Stimulated activated CD8-positive, alpha-beta memory T cell treated with anti-CD3 and anti-CD28 coated beads, Interleukin-4, amount 100 ng/mL, for 4 hours (primary cell): ENCODE results near the gene IFRD2.
"Not testable (repeated sequence)": the region's sequence is repeated elsewhere in the genome, so short reads cannot be mapped to it uniquely, and the experiment has no call there.

ENCODE experiments used
- DNase-seq, 2 donors: peaks; one replicate each; pipeline ENCODE4 v3.0.0-alpha.2; 2020; ENCODE audit warnings: low read depth in 2 of 2, low spot score in 1 of 2

Gene IFRD2

DNA sequence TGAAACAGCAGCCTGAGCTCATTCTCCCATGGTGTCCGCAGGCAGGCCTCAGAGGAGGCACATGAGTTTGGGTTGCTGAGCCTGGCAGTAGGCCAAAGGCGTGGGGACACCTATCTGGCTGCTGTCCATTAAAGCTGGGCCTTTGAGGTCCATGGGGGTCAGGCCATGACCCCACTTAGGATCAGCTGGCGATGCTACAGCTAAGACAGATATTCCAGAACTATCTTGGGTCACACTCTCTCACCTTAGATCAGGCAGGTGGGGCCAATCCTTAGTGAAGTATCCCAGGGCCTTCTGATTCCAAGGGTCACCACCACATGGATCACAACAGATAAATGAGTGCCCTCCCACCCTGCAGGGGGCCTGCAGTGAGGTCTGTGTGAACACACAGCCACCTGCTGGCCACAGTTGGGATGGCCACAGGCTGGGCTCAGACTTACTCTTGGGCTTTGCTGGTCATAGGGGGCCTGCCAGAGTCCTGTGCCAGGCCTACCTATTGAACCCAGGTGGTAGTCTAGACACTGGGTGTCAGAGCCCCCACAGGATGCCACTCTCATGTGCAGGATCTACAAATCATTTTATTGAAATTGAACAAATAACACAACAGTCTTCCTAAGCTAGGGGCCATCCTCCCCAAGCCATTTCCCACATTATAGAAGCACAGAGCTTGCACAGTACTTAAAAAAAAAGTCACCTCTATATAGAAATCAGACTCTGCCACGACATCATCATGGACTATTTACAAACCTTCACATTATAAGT lies 32.3 kb upstream of the IFRD2 start:
- DNase-seq, result peak in 1 of 2 donors; percentile 33

DNA sequence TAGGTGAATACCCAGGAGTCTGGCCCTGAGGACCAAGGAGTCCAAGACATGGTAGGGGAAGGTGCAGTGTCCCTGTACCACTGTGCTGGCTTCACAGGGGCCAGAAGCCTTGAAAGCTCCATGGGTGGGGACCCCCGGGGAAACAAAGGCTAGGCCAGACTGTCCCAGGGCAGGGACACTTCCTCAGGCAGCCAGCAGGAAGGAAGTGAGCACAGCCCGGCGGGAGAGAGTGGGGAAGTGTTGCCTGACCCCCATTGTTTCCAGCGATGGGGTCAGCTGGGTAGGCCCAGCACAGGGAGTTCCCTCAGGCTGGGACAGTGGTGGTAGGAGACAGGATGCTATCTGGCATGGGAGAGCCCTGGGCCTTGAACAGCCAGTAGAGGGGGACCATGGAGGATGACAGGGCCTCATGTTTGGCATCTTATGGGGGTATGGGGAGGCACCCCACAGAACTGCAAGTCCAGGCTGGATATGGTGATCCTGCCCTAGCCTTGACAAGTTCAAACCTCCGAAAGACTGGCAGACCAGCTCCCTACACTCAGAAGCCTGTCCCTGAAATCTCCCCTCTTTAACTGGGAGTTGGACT lies 31.5 kb upstream of the IFRD2 start:
- DNase-seq, result no peak

DNA sequence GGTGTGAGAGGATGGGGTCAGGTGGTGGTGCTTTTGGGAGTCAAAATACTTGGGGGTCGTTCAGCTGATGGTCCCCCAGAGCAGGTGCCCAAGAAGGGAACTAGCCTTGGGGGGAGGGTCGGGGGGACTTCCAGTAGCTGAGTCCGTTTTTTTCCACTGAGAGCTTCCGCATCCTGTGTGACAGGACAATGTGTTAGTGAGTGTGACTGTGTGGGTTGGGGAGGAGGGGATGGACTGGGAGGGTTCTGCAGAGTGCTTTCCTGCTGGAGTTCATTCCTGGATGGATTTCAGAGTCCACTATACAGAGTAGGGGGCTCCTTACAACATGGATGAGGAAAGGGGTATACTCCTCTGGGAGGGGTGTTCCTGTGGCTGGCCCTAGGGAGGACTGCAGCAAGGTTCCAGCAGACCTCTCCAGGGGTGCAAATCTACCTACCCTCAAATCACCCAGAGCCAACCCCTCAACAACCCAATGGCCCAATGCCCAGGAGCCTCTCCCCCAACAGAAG lies 30.9 kb upstream of the IFRD2 start:
- no peak for DNase-seq

DNA sequence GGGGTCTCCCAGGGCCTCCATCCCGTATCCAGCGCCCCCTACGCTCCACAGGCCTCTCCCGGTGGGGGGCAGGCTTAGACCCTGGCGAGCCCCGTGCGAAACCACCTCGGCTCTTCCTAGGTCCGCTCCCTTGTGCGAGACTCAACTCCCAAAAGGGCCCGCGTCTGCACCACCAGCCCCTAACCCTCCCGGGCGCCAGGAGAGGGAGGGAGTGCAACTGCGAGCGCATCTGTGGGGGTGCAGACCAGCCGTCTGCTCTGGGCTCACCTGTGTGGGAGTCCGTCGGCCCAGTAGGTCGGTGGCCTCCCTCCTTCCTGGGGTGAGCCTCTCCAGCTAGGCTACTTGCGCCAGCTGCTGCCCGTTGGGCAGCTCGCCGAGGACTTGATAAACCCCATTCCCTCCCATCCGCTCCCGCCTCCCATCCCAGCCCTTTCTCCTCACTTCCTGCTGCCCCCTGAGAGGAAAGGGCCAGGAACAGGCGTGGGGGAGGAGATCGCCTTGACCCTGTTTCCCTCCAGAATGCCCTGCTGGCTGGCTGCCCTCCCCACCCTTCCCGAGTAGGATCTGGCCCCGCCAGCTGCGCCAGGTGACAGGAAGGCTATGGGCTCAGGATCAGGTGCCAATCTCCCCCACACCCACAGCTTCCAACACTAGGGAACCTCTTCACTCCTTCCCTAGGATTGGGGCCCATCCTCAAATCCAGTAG lies 30.3 kb upstream of the IFRD2 start, which contains the start of gene HYAL2:
TSS of gene HYAL2 (minus strand) at position 360 of the 706 bp plus-strand sequence. CDS start 2,256 bp downstream, outside the sequence.
- no peak for DNase-seq

DNA sequence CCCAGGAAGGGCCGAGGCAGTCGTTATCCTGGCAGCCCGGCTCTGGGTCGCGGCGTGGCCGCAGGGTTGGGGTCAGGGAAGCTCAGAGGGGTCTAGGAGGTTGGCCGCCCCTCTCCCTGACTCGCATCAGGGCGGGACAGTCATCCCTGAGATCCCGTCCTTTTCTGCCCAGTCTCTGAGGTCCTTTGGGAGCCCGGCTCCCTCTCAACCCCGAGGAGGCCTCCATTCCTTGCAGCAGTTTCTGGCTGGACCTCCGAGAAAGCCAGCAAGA lies 29.8 kb upstream of the IFRD2 start:
- no peak for DNase-seq

DNA sequence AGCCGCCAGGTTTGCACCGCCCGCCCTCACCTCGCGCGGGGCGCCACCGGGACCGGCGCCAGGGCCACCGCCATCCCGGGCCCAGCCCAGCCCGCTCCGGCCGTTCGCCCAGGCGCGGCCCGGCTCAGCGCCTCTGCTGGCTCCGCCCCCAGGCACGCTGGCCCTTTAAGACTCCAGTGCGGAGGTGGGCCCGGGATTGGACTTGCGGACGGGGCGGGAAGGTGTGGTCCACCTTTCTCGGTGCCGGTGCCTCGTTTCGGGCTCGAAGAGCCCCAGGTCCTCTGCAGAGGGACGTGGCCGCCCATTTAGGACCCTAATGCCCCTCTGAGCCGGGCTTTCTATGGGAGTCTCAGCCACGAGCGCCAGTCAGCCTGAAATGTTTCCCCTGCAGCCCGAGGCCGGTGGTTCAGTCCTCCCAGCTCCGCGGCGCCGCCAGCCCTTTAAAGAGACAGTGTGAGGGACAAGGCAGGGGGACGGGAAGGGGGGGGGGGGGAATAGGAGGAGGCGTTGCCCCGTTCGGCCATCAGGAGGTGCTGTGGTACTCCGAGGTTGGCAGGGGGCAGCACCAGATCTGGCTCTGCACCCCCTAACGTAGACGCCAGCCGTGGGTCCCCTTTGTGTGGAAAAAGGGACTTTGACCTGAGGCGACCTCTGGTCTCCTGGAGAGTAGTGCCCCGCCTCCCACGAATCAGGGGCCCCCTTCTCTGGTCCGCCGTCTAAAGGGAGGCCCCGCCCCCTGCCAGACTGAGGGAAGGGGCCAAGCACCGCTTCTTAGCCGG lies 29.3 kb upstream of the IFRD2 start:
- peak; percentile 59 to 65 for DNase-seq

DNA sequence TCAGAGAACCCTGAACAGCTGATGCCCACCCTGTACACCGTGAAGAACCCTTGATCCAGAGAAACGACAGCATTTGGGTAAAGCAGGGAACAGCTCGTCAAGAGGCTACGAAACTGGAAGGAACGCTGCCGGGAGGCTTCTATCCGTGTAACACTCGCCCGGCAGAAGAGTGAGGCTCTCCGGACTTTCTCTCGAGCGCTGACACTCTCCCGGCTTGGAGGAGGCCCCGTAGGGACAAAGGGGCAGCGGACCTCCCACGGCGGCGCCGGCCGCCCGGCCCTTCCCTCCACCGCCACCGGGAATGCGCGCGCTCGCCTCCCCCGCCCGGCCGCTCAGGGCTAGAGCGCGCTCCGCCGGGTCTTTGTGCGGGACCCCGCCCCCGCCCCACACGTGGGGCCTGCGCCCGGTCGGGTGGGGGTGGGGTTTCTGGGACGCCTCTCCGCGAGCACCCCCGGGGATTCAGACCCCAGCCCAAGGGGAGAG lies 28.7 kb upstream of the IFRD2 start:
- DNase-seq, result peak in 1 of 2 donors; percentile 35

DNA sequence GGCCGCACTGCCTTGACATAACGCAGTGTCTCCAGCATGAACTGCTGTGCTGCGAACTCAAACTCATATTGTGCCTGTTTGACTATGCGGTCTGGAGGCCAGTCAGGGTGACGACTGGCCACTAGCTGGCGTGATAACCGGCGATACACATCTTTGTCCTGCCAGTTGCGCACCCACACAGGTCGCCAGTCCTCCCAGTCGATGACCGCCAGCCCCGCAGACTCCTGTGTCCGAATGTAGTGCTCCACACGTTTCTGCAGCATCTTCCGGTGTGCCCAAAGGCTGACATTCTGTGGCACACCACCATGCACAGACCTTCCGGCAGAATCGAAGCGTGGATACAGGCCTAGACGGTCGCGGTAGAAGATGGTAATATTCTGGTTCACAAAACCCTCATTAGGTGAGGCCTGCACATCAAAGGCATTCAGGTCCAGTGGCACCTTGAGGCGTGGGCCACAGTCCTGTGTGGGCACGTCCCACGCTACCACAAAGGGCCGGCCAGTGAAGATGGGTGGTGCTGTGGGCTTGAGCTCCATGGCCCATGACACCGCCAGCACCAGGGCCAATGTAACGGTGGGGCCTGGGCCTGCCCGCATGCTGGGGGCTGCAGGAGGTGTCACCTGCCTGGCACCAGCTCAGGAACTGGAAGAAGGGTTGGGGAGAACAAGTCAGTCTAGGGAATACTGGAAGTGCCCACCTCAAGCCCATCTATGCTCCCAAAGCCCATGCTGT lies 27.8 kb upstream of the IFRD2 start:
- no peak for DNase-seq

DNA sequence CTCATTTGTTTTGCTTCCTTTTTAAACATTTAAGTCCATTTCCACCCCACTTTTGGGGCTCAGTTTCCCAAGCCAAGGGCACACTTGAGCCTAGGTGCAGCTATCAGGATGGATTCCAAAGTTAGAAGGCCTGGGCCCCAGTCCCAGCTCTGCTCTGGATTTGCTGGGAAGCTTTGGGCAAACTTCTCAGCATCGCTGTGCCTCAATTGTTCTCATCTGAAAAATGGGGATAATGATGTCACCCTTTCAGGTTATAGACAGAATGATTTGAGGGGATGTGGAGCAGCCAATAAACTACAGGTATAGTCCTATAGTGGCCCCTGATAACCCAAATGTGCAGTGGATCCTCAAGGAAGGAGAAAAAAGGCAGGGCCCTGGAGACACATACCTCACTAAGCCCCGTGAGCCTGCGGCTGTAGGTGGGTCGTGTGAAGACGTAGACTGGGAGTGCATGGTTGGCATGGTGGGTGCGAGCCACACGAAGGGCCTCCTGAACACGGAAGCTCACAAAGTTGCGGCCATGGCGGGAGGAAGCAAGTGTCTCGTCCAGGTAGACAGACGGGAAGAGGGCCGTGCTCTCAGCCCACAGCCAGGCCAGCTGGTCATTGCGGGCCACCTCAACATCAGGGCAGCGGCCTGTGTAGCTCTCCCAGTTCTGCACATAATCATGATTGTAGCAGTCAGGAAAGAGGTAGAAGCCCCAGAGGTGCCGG lies 27.1 kb upstream of the IFRD2 start:
- DNase-seq, result no peak

DNA sequence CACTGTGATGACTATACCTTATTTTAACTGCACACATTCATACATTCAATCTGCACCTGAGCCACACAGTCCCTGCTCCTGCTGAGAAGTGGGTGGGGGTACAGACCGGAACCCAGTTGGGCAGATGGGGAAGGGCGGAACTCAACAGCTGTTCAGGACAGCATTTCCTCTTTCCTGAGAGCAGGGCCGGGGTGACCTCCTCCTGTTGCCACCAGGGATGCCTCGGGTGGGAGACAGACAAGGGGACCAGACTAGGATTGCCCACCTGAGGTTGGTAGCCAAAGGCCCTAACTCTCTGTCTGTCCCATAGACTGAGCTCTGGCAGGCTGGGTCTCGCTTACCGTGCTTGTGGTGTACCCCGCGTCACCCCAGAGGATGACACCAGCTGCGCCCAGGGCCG lies 26.4 kb upstream of the IFRD2 start:
- DNase-seq, result no peak

DNA sequence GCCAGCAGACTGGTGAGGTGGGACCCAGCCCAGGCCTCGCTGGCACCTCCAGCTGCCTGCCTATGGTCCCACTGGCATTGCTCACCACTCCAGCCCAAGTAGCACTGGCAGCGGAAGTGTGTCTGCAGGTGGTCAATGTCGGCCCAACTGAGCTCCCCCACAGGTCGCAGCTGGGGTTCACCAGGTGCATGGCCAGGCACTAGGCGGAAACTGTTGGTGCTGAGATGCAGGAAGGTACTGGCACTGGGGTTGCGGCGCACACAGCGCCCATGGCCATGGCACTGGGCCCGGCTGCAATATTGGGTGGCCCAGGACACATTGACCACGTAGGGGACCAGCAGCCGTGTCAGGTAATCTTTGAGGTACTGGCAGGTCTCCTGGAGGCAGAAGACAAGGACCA lies 25.9 kb upstream of the IFRD2 start:
- DNase-seq, result no peak

DNA sequence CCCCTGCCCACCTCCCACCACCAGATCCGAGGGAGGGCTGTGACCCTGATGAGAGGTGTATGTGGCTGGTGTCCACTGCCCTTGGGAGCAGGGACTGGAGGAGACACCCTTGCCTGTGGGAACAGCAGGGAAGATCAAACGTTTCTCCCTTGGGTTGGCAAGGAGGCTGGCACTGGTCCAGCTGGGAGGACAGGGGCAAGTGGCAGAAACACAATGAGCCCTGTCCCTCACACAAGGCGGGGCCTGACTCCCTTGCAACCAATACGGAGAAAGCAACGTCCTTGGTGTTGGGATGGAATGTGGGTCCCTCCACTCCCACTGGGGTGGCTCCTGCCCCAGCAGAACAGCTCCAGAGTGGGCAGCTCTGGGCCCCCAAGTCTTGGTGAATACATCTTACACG lies 25.1 kb upstream of the IFRD2 start:
- no peak for DNase-seq

DNA sequence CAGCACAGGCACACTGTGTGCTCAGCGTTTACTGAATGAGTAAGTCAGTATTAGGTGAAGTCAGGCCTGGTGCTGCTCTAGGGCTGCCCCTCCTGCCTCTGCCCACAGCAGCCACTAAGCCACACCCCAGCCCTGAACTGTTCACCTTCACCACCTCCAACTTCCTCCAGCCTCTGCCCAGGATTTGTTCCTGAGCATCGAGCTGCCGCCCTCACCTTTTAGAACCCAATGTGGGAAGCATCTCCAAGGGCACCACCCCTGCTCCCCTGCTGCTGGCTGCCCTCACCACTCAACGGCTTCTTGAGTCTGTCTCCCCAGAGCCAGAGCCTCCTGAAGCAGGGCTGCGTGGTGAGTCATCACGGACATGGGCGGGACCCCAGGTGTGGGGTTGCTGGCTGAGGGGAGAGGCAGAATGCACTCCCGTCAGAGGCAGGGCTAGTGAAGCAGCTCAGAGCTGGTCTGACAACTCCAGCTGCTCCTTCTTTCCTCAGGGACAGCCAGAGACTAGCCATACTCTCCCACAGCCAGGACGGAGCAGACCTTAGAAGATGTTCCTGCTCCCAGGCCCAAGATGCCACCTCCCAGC lies 24.5 kb upstream of the IFRD2 start:
- DNase-seq, result peak; percentile 59 to 63

DNA sequence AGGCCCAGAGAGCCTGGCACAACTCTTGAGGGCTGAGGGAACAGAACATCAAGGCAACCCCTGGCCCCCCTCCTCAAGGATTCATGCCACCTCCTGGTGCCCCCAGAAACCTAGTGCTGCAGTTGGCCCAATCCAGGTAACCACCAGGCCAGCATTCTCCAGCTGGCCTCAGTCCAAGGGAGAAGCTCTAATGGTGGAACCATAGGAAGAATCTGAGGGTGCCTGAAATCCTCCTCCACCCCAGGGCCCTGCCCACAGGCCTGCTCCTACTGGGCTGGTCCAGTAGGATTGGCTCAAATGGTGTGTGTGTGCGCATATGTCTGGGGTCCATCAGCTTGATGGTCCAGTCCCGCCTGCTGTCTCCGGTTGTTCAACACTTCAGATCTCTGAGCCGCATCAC lies 22.6 kb upstream of the IFRD2 start:
- no peak for DNase-seq

DNA sequence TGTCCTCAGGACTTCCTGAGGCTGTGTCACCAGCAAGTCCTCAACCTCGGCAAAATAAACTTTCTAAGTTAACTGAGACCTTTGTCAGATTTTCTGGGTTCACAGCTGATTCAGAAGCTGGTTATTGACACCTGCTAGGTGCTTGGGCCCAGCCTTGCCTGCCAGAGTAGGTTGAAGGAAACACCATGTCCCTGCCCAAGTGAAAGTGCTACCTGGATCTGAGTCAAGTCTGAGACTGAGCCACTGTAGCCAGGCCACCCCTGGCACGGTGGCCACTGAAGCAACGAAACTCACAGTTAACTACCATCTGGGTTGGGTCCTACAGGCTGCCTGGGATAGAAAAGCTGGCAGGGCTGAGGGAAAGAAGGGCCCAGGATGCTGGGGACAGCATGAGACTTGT lies 22.1 kb upstream of the IFRD2 start:
- DNase-seq, result no peak

DNA sequence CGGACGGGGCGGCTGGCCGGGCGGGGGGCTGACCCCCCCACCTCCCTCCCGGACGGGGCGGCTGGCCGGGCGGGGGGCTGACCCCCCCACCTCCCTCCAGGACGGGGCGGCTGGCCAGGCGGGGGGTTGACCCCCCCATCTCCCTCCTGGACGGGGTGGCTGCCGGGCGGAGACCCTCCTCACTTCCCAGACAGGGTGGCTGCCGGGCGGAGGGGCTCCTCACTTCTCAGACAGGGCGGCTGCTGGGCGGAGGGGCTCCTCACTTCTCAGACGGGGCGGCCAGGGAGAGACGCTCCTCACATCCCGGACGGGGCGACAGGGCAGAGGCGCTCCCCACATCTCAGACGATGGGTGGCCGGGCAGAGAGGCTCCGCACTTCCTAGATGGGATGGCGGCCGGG lies 19.8 kb upstream of the IFRD2 start:
- DNase-seq, result not testable (repeated sequence)

DNA sequence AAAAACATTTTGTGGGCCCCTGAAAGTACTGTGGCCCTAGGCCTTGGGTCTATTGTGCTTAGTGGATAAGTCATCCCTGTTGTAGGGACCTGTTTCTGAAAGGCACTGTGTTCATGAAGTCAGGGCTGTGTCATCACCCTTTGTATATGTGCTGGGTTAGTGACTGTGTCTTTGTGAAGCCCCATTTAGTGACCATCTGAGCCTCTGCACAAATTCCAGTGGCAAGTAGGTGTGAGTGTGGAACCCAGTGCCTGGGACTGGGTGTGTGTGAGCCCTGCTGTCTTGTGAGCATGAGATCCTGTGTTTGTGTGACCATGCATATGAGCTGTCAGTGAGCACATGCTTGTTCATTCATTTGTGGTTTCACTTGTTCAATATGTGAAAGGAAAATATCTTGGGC lies 12.4 kb upstream of the IFRD2 start:
- DNase-seq, result no peak

DNA sequence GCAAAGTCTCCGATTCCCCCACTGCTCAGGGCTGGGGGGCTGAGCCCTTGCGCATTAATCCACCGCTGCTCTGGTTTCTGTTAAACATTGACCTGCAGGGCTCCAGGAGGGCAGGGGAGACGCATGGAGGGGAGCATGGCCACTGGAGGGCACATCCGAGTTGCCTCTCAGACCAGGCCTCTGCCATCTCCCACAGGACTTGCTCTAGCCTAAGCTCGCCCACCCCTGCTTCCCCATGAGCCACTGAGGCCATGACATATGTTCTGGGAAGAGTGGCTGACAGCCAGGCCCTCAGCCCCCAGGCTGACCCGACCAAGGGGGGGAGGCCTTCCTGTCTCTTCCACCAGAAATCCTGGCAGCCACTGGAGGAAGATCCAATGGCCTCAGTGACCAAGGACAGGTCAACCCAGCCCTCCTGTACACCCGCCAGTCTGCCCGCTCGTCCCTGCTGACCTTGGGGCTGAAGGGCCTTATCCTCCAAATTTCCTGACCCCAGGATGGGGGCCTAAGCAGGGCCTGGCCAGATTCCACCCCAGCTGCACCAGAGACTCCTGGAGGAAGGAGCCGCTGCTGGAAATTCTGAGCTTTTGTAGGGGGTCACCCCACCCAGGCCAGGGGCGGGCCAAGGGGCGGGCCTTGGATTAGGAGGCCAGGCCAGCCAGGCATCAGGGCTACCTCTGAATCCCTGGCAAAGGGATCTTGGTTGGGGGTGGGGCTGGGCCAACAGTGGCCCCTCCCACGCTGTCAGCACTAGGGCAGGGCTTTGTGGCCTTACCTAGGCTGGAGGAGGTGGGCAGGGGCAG lies 11.0 kb upstream of the IFRD2 start, which contains the start of gene HYAL1:
TSS of gene HYAL1 (minus strand) at position 562 of the 803 bp plus-strand sequence. CDS start 618 bp downstream, outside the sequence.
- DNase-seq, result no peak
